Prostate gland (tissue), 2 donors: Measurements from ENCODE around the gene KIAA1755.

Experiments
- POLR2A ChIP-seq: fragments of 450-650 bp; IDR thresholded peaks from one replicate; pipeline ENCODE4 v1.6.1; 2016; ENCODE audit warnings: antibody characterized with exemption, mild to moderate bottlenecking
- POLR2AphosphoS5 ChIP-seq: sonication (generic); formaldehyde crosslinking; IDR thresholded peaks from one replicate; pipeline ENCODE4 v1.6.1; 2017; ENCODE audit warnings: antibody characterized with exemption
- TF ChIP-seq, protein P1 (sequence below), 4 experiments: fragments of 200-600 bp in 2 of 4; fragments of 450-650 bp in 2 of 4; sonication (generic) in 2 of 4; IDR thresholded peaks; 1 replicate in 3 of 4; 2 replicates in 1 of 4; pipeline ENCODE4 v1.5.1; 2016 to 2019; ENCODE audit warnings: antibody characterized with exemption in 4 of 4, mild to moderate bottlenecking in 2 of 4, moderate library complexity in 2 of 4

DNA sequence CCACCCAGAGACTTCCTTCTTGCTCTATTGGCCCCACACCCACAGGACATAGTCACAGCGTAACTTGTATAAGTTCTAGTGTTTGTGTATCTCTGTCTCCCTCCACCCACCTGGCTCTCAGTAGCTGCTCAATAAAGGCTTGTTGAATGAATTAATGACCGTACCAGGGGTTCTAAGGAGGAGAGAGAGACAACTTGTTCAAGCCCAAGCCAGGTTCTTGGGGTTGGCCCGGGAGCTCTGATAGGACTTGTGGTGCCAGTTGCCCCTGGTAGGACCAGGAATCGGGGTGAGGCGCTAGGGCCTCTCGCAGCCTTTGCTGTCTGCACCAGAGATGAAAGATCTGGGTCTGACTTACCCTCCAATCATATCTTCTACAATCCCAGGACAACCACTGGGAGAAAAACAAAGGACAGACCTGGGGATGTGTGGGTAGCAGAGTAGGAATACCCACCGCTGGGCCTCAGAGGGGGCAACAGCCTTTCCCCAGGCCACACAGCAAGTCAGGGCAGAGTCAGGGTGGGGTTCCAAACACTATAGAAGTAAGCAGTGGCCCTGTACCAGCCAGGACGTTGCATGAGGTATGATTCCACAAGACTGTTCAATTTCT is 90.2 kb downstream of the KIAA1755 start:
- TF ChIP-seq, protein P1, sequence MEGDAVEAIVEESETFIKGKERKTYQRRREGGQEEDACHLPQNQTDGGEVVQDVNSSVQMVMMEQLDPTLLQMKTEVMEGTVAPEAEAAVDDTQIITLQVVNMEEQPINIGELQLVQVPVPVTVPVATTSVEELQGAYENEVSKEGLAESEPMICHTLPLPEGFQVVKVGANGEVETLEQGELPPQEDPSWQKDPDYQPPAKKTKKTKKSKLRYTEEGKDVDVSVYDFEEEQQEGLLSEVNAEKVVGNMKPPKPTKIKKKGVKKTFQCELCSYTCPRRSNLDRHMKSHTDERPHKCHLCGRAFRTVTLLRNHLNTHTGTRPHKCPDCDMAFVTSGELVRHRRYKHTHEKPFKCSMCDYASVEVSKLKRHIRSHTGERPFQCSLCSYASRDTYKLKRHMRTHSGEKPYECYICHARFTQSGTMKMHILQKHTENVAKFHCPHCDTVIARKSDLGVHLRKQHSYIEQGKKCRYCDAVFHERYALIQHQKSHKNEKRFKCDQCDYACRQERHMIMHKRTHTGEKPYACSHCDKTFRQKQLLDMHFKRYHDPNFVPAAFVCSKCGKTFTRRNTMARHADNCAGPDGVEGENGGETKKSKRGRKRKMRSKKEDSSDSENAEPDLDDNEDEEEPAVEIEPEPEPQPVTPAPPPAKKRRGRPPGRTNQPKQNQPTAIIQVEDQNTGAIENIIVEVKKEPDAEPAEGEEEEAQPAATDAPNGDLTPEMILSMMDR (IDR thresholded peaks at IDR 0.05), result no peak
- TF ChIP-seq POLR2A (no peak), POLR2AphosphoS5 (no peak)
